Sigmoid colon (tissue), 7 donors: Measurements from ENCODE around the gene VIP. TPM values are rescaled to one million over a fixed set of nuclear protein-coding genes. Genes with fewer than 3 reads are reported as not detected.

Source experiments
- DNase-seq: peaks from one replicate; pipeline ENCODE4 v3.0.0-alpha.2; 2019
- H3K27ac ChIP-seq, 4 donors: fragments of 200-600 bp; sonication (generic); one replicate each; pipeline ENCODE4 v1.5.1; 2016 to 2019; ENCODE audit warnings: mild to moderate bottlenecking in 1 of 4
- H3K27me3 ChIP-seq, 3 donors: fragments of 200-600 bp; sonication (generic); one replicate each; pipeline ENCODE4 v1.5.1; 2019; ENCODE audit warnings: mild to moderate bottlenecking in 1 of 3
- H3K36me3 ChIP-seq, 4 donors: fragments of 200-600 bp; sonication (generic); one replicate each; pipeline ENCODE4 v1.5.1; 2016 to 2019
- H3K4me1 ChIP-seq, 4 donors: fragments of 200-600 bp; sonication (generic); one replicate each; pipeline ENCODE4 v1.5.1; 2017 to 2019
- H3K4me3 ChIP-seq, 4 donors: fragments of 200-600 bp; sonication (generic); one replicate each; pipeline ENCODE4 v1.5.1; 2017 to 2019; ENCODE audit warnings: mild to moderate bottlenecking in 2 of 4, moderate library complexity in 1 of 4
- H3K9me3 ChIP-seq, 4 donors: fragments of 200-600 bp in 3 of 4; sonication (generic) in 3 of 4; one replicate each; pipeline versions ENCODE4 v1.5.1 to v1.6.1; 2013 to 2019
- CTCF ChIP-seq, 4 experiments: fragments of 450-650 bp in 3 of 4; fragments of 200-600 bp in 1 of 4; IDR thresholded peaks; one replicate each; pipeline ENCODE4 v1.5.1; 2016 to 2019; ENCODE audit warnings: antibody characterized with exemption in 4 of 4, mild to moderate bottlenecking in 3 of 4, moderate library complexity in 2 of 4
- EP300 ChIP-seq, 4 donors: sonication (generic); formaldehyde crosslinking; IDR thresholded peaks; one replicate each; pipeline ENCODE4 v1.6.1; 2017; ENCODE audit warnings: antibody characterized with exemption in 4 of 4
- POLR2A ChIP-seq, 2 donors: fragments of 450-650 bp; IDR thresholded peaks; one replicate each; pipeline ENCODE4 v1.6.1; 2016; ENCODE audit warnings: antibody characterized with exemption in 2 of 2, mild to moderate bottlenecking in 2 of 2, moderate library complexity in 2 of 2
- POLR2AphosphoS5 ChIP-seq, 4 donors: sonication (generic); formaldehyde crosslinking; IDR thresholded peaks; one replicate each; pipeline ENCODE4 v1.6.1; 2017; ENCODE audit warnings: antibody characterized with exemption in 4 of 4
- WGBS, 2 donors: extraction: QIAGEN DNeasy Blood & Tissue Kit; methylation state at CpG; one replicate each; pipeline ENCODE4 v1.1.7; 2013; 5-methylcytosine and 5-hydroxymethylcytosine counted together
- intact Hi-C: fragments of 100-400 bp; cut with DNase I; formaldehyde crosslinking; loops from one replicate; pipeline ENCODE4 v1.15.1; 2023
- polyA plus RNA-seq, 3 donors: library from polyadenylated mRNA; stranded (reverse); fragments of 200-250 nt; gene quantifications; one replicate each; pipeline ENCODE4 v1.2.3, GENCODE V29; 2013
- total RNA-seq, 4 donors: library from RNA; depleted of rRNA; stranded (reverse); fragments of >200 nt; gene quantifications; one replicate each; pipeline ENCODE4 v1.1.0, GENCODE V29; 2016
- donor health status: healthy with polysubstance abuse.
- donor health status: Bipolar disorder and iron deficiency.
- donor health status: healthy.

VIP gene
- total and polyA plus RNA-seq, 7 donors, result 18.8 to 156 (median 41.3) TPM; not detected in 2

DNA sequence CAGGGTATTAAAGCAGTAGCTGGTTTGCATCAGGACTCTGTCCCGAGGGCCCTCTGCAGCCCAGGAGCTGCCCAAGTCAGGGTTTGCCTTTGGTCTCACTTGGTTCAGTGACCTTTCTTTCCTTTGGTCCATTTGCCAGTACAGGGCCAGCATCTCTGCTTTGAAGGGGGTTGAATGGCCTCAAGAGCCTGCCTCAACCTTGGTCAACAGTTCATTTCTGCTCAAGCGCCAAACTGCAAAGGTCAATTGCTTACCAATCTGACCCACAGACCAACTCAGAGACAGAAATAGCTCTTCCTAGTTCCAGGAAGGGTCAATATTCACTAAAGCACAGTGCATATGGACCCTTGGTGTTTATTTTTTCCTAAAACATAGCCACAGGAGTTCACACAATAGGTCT is 19.4 kb downstream of the VIP start:
- H3K9me3 ChIP-seq, result no peaks in the 10 kb centered on the region
- no peak for DNase-seq
- no peaks in the 10 kb centered on the region for H3K4me1 ChIP-seq
- H3K27ac ChIP-seq, result no peak overlapping the region
- WGBS, 2 donors, result 69 to 84% methylated on average over 2 of the region's 2 CpGs
- no peaks in the 10 kb centered on the region for H3K36me3 ChIP-seq
- intact Hi-C loops, result no loop called here
- H3K27me3 ChIP-seq, result no peaks in the 10 kb centered on the region
- H3K4me3 ChIP-seq, result no peak overlapping the region
- TF ChIP-seq EP300 (IDR thresholded peaks at IDR 0.05) (no peak), POLR2A (IDR thresholded peaks at IDR 0.05) (no peak), POLR2AphosphoS5 (IDR thresholded peaks at IDR 0.05) (no peak)

DNA sequence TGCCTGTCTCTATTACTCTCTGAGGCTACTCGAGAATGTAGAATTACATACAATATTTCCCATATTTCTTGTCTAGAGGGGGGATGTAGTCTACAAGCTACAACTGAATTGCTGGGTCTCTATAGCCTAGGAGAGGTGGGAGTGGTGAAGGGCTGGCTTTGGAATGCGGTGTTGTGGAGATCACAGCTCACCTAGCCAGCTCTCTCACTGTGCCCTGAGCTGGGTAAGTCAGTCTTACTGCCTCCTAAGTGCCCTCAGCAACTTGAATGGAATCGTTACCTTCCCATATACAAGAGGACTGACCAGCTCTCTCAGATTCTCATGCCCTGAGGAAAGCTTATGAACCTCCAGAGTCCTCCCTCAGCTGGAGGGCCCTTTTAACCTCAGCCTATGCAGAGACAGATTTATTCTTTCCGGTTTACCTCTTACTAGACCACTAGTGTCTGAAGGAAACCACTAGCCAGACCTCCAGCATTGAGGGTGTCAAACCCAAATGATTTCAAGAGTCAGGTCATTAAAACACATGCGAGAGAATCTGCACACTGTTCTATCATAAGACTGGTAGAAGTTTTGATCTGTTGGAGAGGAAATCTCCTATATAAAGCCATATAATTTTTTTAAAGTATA is 20.6 kb downstream of the VIP start:
- DNase-seq, result no peak
- WGBS, 2 donors, result 64 to 78% methylated on average over 5 of the region's 5 CpGs
- H3K36me3 ChIP-seq, result no peaks in the 10 kb centered on the region
- TF ChIP-seq EP300 (IDR thresholded peaks at IDR 0.05) (no peak), POLR2AphosphoS5 (IDR thresholded peaks at IDR 0.05) (no peak), POLR2A (IDR thresholded peaks at IDR 0.05) (no peak), CTCF (IDR thresholded peaks at IDR 0.05) (no peak)
- no peaks in the 10 kb centered on the region for H3K9me3 ChIP-seq
- no peaks in the 10 kb centered on the region for H3K27me3 ChIP-seq
- no peak overlapping the region for H3K4me3 ChIP-seq
- no peak overlapping the region for H3K27ac ChIP-seq
- intact Hi-C loops, result no loop called here
- no peaks in the 10 kb centered on the region for H3K4me1 ChIP-seq

DNA sequence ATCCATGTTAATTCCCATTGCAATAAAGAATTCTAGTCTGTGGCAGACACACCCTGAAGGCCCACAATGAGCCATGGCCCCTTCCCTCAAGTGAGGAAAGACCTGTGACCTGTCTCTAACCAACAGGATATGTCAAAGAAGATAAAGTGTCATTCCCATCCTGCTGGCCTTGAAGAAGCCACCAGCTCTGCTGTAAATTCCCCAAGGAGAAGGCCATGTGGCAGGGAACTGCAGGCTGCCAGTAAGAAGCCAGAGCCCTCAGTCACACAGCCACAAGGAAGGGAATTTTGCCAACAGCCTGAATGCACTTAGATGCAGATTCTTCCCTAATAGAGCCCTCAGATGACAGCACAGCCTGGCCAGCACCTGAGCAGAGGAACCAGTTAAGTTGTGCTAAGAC is 24.8 kb downstream of the VIP start:
- Histone ChIP-seq H3K27me3 (no peaks in the 10 kb centered on the region), H3K4me1 (no peaks in the 10 kb centered on the region), H3K27ac (no peak overlapping the region), H3K36me3 (no peaks in the 10 kb centered on the region), H3K9me3 (no peaks in the 10 kb centered on the region), H3K4me3 (no peak overlapping the region)
- no peak for DNase-seq
- TF ChIP-seq EP300 (IDR thresholded peaks at IDR 0.05), result no peak
- TF ChIP-seq POLR2A (IDR thresholded peaks at IDR 0.05), result no peak
- intact Hi-C loops, result no loop called here

DNA sequence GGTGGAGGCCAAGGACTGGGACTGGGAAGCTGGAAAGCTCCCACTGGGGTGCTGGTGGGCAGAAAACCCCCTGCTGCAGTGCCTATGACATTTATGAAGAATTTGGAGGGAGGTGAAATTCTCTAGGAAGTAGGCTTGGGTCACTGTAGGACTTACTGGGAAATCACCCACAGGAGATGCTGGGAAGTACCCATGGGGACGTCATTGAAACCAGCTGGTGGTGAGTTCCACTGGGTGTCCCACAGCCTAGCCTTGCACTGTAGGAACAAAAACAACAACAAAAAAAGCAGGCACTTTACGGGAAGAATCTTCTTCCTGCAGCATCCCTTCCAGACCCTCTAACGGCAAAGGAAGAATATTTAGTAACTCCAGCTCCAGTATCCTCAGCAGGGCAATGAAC is 26.2 kb downstream of the VIP start:
- Histone ChIP-seq H3K9me3 (no peaks in the 10 kb centered on the region), H3K36me3 (no peaks in the 10 kb centered on the region), H3K4me3 (no peak overlapping the region), H3K27ac (no peak overlapping the region), H3K4me1 (no peaks in the 10 kb centered on the region), H3K27me3 (no peaks in the 10 kb centered on the region)
- TF ChIP-seq POLR2AphosphoS5 (IDR thresholded peaks at IDR 0.05), result no peak
- no peak for TF ChIP-seq CTCF (IDR thresholded peaks at IDR 0.05)
- TF ChIP-seq EP300 (IDR thresholded peaks at IDR 0.05), result no peak
- no peak for TF ChIP-seq POLR2A (IDR thresholded peaks at IDR 0.05)
- DNase-seq, result no peak
- WGBS, 2 donors, result 80 to 88% methylated on average over 3 of the region's 3 CpGs
- intact Hi-C loops, result no loop called here

- H3K4me1 ChIP-seq, result no peaks in the 10 kb centered on the region
- no peaks in the 10 kb centered on the region for H3K27me3 ChIP-seq
- no peaks in the 10 kb centered on the region for H3K36me3 ChIP-seq
- DNase-seq, result no peak
- WGBS, 2 donors, result 73 to 77% methylated on average over 9 of the region's 9 CpGs
- peaks cover 0 to 3% (median 0%) of the 10 kb centered on the region in 4 donors for H3K9me3 ChIP-seq
- intact Hi-C loops, result no loop called here
- H3K27ac ChIP-seq, result no peak overlapping the region
- no peak for TF ChIP-seq POLR2AphosphoS5 (IDR thresholded peaks at IDR 0.05)
- no peak for TF ChIP-seq CTCF (IDR thresholded peaks at IDR 0.05)
- TF ChIP-seq POLR2A (IDR thresholded peaks at IDR 0.05), result no peak
- no peak for TF ChIP-seq EP300 (IDR thresholded peaks at IDR 0.05)
- H3K4me3 ChIP-seq, result no peak overlapping the region
Observed at GRCh38 chr6:152783217-152783878, 32.8 kb downstream of the VIP start.
